DOHH2 (cell line): ENCODE data around the gene TTC22.

Experiments used
- H3F3A ChIP-seq: fragments of 200-600 bp; sonication (generic), shearing (Covaris generic); 2 replicates; pipeline ENCODE4 v1.6.0; 2016; ENCODE audit warnings: antibody characterized with exemption, mild to moderate bottlenecking; ENCODE audit not compliant: control insufficient read depth, insufficient read depth
- H3K27ac ChIP-seq: fragments of 200-600 bp; sonication (generic); 2 replicates; pipeline ENCODE4 v1.5.1; 2014; ENCODE audit warnings: low read depth, mild to moderate bottlenecking, low read length, moderate library complexity
- H3K27me3 ChIP-seq: fragments of 200-600 bp; sonication (generic); 2 replicates; pipeline ENCODE4 v1.6.1; 2014; ENCODE audit warnings: mild to moderate bottlenecking, low read length, mixed read lengths; ENCODE audit not compliant: control insufficient read depth
- H3K36me3 ChIP-seq: fragments of 200-600 bp; sonication (generic); 2 replicates; pipeline ENCODE4 v1.6.1; 2014; ENCODE audit warnings: mild to moderate bottlenecking, low read length, moderate library complexity, mixed read lengths; ENCODE audit not compliant: control insufficient read depth
- H3K4me1 ChIP-seq: fragments of 200-600 bp; sonication (generic); 2 replicates; pipeline ENCODE4 v1.6.1; 2014; ENCODE audit warnings: mild to moderate bottlenecking, low read length, mixed read lengths; ENCODE audit not compliant: control insufficient read depth
- H3K4me2 ChIP-seq: fragments of 200-600 bp; sonication (generic); 2 replicates; pipeline ENCODE4 v1.6.0; 2014; ENCODE audit warnings: mild to moderate bottlenecking, low read length, moderate library complexity
- H3K4me3 ChIP-seq: fragments of 200-600 bp; sonication (generic); 2 replicates; pipeline ENCODE4 v1.5.1; 2014; ENCODE audit warnings: mild to moderate bottlenecking, low read length, mixed read lengths
- H3K79me2 ChIP-seq: fragments of 200-600 bp; sonication (generic); 2 replicates; pipeline ENCODE4 v1.6.1; 2014; ENCODE audit warnings: mild to moderate bottlenecking, low read length, mixed read lengths; ENCODE audit not compliant: control insufficient read depth
- H3K9me2 ChIP-seq: fragments of 200-600 bp; sonication (generic); replicated peaks from 2 replicates; pipeline ENCODE4 v1.6.1; 2014; ENCODE audit warnings: mild to moderate bottlenecking, low read length, mixed read lengths; ENCODE audit not compliant: control insufficient read depth
- H3K9me3 ChIP-seq: fragments of 200-600 bp; sonication (generic); 2 replicates; pipeline ENCODE4 v1.6.1; 2014; ENCODE audit warnings: antibody characterized with exemption, low read length, mixed read lengths; ENCODE audit not compliant: control insufficient read depth, insufficient read depth
- H4K20me1 ChIP-seq: fragments of 200-600 bp; sonication (generic); 2 replicates; pipeline ENCODE4 v1.6.0; 2014; ENCODE audit warnings: low read depth, mild to moderate bottlenecking, antibody characterized with exemption, low read length, moderate library complexity; ENCODE audit not compliant: control insufficient read depth, insufficient read depth
- CTCF ChIP-seq: fragments of 200-600 bp; sonication (generic); IDR thresholded peaks from one replicate; pipeline ENCODE4 v1.5.1; 2014; ENCODE audit warnings: antibody characterized with exemption, mild to moderate bottlenecking, low read depth, low read length; ENCODE audit not compliant: poor library complexity, severe bottlenecking
- EZH2phosphoT487 ChIP-seq: fragments of 200-600 bp; sonication (generic); IDR thresholded peaks from 2 replicates; pipeline ENCODE4 v1.6.1; 2017; ENCODE audit warnings: borderline replicate concordance, mild to moderate bottlenecking, antibody characterized with exemption, low read length, moderate library complexity, mixed read lengths

Gene TTC22

DNA sequence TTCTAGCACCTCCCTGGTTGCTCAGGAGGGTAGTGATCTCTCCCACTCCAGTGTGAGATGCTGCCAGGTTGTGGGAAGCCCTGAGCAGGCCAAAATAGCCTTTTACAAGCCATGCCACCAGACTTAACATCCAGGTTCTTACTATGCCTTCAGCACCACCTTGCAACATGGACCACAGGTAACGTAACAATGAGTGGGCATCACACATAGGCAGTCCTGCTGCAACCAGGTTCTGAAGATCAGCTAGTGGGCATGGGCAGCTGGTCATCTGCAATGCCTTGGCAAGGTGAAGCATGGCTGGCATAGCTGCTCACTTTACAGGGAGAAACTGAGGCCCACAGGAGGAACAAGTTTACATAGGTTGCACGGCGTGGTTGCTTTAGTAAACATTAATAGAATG is 45.2 kb upstream of the TTC22 start:
- Histone ChIP-seq H3K4me2 (no peak overlapping the region), H3K27ac (no peak overlapping the region), H4K20me1 (no peaks in the 10 kb centered on the region; the same call in 1 of the 2 replicates), H3K27me3 (no peaks in the 10 kb centered on the region), H3K9me3 (no peaks in the 10 kb centered on the region), H3K4me1 (no peaks in the 10 kb centered on the region), H3F3A (0 out of 2 replicates have a peak, but pooled peaks cover 2% of the 10 kb centered on the region), H3K4me3 (no peak overlapping the region), H3K79me2 (no peaks in the 10 kb centered on the region), H3K36me3 (peaks cover 42% of the 10 kb centered on the region), H3K9me2 (no peaks in the 10 kb centered on the region)
- TF ChIP-seq CTCF: no peak
- TF ChIP-seq EZH2phosphoT487: no peak

DNA sequence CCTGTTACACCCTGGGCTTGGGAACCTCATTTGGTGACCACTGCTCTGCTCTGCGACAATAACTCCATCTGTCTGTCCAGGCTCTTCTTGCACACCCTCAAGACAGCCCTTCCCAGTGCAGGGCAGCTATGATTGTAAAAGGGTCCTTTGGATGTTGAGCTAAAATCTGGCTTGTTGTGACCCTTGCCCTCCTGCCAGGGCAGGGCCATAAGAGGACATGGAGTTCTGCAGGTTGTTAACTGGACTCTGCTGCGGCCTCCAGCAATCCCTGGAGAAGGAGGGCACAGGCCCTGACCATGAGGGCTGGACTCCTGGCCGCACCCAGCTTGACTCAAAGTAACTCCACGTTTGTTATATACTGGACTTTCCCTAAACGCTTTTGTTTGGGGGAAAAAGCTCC is 44.6 kb upstream of the TTC22 start:
- H4K20me1 ChIP-seq: no peaks in the 10 kb centered on the region; the same call in 1 of the 2 replicates
- no peak overlapping the region for H3K27ac ChIP-seq
- H3K27me3 ChIP-seq: no peaks in the 10 kb centered on the region
- no peaks in the 10 kb centered on the region for H3K4me1 ChIP-seq
- no peak overlapping the region for H3K4me3 ChIP-seq
- H3K9me2 ChIP-seq: no peaks in the 10 kb centered on the region
- no peaks in the 10 kb centered on the region for H3K79me2 ChIP-seq
- 0 out of 2 replicates have a peak, but pooled peaks cover 2% of the 10 kb centered on the region for H3F3A ChIP-seq
- TF ChIP-seq EZH2phosphoT487: no peak
- no peak for TF ChIP-seq CTCF
- no peak overlapping the region for H3K4me2 ChIP-seq
- H3K9me3 ChIP-seq: no peaks in the 10 kb centered on the region
- peaks cover 37% of the 10 kb centered on the region for H3K36me3 ChIP-seq

- Histone ChIP-seq H3F3A (0 out of 2 replicates have a peak, but pooled peaks cover 2% of the 10 kb centered on the region), H3K79me2 (no peaks in the 10 kb centered on the region), H3K9me2 (no peaks in the 10 kb centered on the region), H3K27ac (no peak overlapping the region), H3K9me3 (no peaks in the 10 kb centered on the region), H3K4me1 (no peaks in the 10 kb centered on the region), H3K4me3 (no peak overlapping the region), H3K4me2 (no peak overlapping the region), H3K27me3 (no peaks in the 10 kb centered on the region), H4K20me1 (no peaks in the 10 kb centered on the region; the same call in 1 of the 2 replicates), H3K36me3 (peaks cover 25% of the 10 kb centered on the region)
- TF ChIP-seq CTCF: no peak
- no peak for TF ChIP-seq EZH2phosphoT487
Observed at GRCh38 chr1:54844564-54844963, 43.4 kb upstream of the TTC22 start.

- no peak for TF ChIP-seq CTCF
- TF ChIP-seq EZH2phosphoT487: no peak
- no peak overlapping the region for H3K4me2 ChIP-seq
- H3K79me2 ChIP-seq: no peaks in the 10 kb centered on the region
- no peak overlapping the region for H3K4me3 ChIP-seq
- H3K9me2 ChIP-seq: no peaks in the 10 kb centered on the region
- H3K4me1 ChIP-seq: no peaks in the 10 kb centered on the region
- no peaks in the 10 kb centered on the region for H3K9me3 ChIP-seq
- H3K27me3 ChIP-seq: no peaks in the 10 kb centered on the region
- H3K36me3 ChIP-seq: peaks cover 14% of the 10 kb centered on the region
- H3K27ac ChIP-seq: no peak overlapping the region
- H4K20me1 ChIP-seq: no peaks in the 10 kb centered on the region; the same call in 1 of the 2 replicates
- 0 out of 2 replicates have a peak, but pooled peaks cover 2% of the 10 kb centered on the region for H3F3A ChIP-seq
Observed at GRCh38 chr1:54843449-54843848, 42.3 kb upstream of the TTC22 start.
